ENCODE results near the gene EXOC3L2.
"Not testable (repeated sequence)": the region's sequence is repeated elsewhere in the genome, so short reads cannot be mapped to it uniquely, and the experiment has no call there.

The EXOC3L2 gene

GRCh38 chr19:45245334-45245787, at the start of gene EXOC3L2:
Gene EXOC3L2, minus strand, starts transcription at chr19:45245407. Its CDS starts 6,362 bp downstream, at chr19:45239045.
- H3K4me3 ChIP-seq (ENCODE audit: low read depth, low read length): no peak within 1 kb of the TSS

DNA sequence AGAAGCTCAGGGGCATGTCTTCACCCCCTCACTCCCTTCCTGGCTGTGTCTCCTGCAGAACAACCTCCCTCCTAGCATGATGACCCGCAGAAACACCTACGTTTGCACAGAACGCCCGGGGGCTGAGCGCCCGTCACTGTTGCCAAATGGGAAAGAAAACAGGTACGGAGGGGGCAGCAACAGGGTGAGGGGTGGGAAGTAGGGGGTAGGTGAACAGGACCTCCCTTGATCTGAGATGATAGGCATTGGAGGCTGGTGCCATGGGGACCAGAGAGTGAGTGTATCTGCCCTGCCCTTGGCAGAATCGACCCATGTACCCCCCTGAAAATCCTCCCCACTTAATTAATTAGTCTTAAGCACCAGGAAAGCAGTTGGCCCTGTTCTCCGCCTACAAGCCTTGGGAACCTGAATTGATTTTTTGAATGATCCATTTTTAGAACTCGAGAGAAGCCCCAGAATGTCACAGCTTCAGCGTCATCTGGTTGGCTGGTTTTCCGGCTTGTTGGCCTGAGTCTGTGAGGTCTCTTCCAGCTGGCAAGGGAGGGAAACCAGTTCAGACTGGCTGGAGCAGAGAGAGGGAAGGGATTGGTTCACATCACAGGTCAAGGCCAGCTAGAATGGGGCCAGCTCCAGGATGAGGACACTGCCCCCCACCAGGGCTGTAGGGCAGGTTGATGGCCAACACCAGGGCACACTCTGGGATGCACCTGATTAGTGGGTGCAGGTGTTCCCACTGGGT, 49.3 kb upstream of the EXOC3L2 start:
- H3K4me3 ChIP-seq (ENCODE audit: low read depth, low read length): no peak overlapping the region

DNA sequence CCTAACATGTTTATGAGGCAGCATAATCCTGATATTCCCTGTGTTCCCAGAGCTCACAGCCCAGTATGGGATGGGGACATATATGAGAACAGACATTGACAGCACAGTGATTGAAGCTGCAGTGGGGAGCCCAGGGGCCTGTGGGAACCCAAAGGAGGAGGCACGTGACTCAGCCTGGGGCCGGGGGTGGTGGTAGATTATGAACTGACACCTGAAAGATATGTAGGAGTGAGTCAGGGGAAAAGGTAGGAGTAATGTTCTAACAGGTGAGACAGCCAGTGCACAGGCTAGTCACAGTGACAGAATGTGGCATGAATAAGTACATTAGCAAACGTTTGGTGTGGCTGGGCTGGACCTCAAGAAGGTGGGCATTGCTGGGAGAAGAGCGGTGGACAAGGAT, 48.5 kb upstream of the EXOC3L2 start:
- H3K4me3 ChIP-seq (ENCODE audit: low read depth, low read length): no peak overlapping the region

GRCh38 chr19:45291834-45292233, 46.6 kb upstream of the EXOC3L2 start:
- H3K4me3 ChIP-seq (ENCODE audit: low read depth, low read length): no peak overlapping the region

DNA sequence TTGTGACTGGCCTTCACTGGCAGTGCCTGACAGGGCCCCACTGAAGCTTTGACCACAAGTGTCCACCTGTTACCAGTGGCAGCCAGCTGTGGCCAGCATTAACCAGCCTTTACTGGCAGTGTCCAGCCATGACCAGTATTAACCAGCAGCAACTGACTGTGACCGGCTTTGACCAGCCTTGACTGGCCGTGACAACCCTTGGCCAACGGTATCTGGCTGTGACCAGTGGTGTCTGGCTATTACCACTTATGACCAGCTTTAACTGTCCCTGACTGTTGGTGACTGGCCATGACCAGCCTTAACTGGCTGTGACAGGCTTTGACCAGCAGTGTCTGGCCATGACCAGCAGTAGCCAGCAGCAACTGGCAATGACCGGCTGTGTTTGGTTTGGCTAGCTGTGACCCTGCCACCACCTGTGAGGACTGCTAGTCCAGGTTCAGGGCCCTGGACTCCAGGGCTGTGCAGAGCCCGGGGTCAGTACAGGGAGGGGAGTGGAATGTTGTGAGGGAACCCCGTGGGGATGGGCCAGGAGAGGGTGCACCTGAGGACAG, 45.2 kb upstream of the EXOC3L2 start:
- H3K4me3 ChIP-seq (ENCODE audit: low read depth, low read length): no peak overlapping the region

DNA sequence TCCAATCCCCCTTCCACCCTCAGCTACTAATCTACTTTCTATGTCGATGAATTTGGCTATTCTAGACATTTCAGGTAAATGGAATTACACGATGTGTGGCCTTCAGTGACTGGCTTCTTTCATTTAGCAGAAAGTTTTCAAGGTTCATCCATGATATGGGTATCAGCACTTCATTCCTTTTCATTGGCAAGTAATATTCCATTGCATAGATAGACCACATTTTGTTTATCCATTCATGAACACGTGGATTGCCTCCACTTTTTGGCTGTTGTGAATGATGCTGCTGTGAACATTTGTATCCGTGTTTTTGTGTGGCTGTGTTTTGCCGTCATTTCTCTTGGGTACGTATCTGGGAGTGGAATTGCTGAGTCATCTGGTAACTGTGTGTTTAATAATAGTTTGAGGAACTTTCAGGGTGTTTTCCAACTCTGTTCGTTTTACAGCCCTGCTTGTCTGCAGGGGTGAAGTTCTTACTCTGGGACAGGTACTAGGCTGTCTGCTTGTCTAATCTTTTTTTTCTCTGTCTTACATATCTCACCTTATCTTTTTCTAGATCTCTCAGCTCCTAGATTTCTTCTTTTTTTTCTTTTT, 38.3 kb upstream of the EXOC3L2 start:
- no peak overlapping the region for H3K4me3 ChIP-seq (ENCODE audit: low read depth, low read length)

DNA sequence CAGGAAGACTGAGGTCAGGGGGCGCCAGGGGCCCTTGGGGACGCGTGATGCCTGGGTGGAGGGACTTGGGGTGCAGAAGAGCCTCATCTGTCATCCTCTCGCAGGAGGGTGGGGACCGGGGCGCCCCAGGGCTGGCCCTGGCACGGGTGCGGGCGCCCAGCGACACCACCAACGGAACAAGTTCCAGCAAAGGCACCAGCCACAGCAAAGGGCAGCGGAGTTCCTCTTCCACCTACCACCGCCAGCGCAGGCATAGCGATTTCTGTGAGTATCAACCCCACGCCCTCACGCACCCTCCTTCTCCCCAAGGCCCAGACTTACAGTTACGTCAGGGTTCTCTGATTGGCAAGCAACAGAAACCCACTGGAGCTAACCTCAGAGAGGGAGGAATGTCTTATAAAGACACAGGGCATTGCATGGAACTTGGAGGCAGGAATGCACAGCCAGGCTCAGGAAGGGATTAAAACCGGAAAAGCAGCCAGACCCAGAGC, 35.3 kb upstream of the EXOC3L2 start:
- no peak overlapping the region for H3K4me3 ChIP-seq (ENCODE audit: low read depth, low read length)

DNA sequence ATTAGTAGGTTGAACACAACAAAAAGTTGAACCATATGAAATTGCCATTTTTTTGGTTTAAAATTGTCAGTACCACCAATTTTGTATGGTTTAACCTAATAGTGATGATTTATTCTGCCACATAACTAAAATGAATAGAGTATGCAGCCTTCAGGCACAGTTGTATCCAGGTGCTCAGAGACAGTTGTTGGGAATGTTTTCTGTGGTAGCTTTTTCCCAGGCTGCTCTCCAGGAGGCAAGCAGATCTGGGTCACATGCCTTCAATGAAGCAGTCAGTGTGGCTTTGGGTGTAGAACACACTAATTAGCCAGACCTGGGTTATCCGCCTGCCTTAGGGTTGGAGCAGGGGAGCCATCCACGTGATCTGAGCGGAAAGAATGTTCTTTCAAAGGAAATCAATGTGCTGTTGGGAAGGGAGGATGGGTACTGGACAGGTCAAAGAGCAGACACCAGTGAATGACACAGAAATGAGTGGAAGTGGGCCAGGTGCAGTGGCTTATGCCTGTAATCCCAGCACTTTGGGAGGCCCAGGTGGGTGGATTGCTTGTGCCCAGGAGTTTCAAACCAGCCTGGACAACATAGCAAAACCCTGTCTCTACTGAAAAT, 34.5 kb upstream of the EXOC3L2 start:
- no peak overlapping the region for H3K4me3 ChIP-seq (ENCODE audit: low read depth, low read length)

DNA sequence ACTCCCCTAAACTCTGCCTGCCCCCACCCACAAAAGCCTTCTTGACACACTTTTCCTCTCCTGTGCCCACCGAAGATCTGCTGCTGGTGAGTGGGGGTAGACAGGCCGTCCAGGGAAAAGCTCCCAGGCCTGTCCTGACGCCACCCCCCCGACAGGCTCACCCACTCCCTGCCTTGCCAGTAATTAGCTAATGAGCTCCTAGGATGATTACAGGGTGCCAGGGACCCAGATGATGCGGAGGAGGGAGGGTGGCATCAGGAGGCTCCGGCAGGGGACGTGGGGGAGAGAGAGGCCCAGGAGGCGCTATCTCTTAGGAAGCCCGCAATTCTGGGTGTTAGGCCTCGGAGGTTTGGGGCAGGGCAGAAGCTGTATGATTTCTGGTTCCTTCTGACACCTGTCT, 32.9 kb upstream of the EXOC3L2 start:
- H3K4me3 ChIP-seq (ENCODE audit: low read depth, low read length): no peak overlapping the region

- no peak overlapping the region for H3K4me3 ChIP-seq (ENCODE audit: low read depth, low read length)
Measured at GRCh38 chr19:45276284-45276687, 31.1 kb upstream of the EXOC3L2 start.

DNA sequence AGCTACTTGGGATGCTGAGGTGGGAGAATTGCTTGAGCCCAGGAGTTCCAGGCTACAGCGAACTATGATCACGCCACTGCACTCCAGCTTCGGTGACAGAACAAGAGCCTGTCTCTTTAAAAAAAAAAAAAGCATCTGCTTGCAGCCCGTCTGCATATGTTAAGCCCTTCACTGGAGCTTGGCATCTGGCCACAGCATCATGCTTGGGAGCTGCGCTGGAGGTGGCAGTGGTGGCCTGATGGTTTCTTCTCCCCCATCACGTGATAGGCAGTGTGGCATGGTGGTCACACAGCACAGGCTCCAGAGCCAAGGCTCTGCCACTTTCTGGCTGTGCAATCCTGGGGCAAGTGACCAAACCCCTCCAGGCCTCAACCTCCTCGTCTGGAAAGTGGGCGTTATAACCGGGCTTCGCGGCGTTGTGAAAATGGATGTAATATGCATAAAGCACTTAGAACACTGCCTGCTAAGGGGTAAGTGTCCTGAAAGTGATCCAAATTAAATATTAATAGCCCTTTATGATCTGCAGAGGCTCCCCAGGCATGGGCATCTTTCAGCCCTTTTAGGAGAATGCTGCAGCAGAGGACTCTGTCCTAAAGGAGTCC, 30.3 kb upstream of the EXOC3L2 start:
- H3K4me3 ChIP-seq (ENCODE audit: low read depth, low read length): no peak overlapping the region

- no peak overlapping the region for H3K4me3 ChIP-seq (ENCODE audit: low read depth, low read length)
Measured at GRCh38 chr19:45273521-45273855, 28.3 kb upstream of the EXOC3L2 start.

DNA sequence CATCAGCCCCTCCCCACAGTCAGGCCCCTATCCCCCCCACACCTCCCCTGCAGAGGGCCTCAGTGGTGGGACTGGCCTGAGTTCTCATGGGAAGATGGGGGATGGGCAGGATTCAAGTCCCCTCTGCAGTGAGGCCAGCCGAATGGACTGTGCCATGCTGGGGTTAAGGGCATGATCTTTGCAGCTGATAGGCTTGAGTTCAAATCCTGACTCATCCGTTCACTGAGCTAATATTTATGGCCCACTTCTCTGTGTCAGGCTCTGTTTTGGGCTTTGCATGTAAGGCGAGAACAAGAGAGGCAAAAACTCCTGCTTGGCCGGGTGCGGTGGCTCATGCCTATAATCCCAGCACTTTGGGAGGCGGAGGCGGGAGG, 26.5 kb upstream of the EXOC3L2 start:
- H3K4me3 ChIP-seq (ENCODE audit: low read depth, low read length): no peak overlapping the region

- no peak overlapping the region for H3K4me3 ChIP-seq (ENCODE audit: low read depth, low read length)
Measured at GRCh38 chr19:45271098-45271734, 26.0 kb upstream of the EXOC3L2 start.

DNA sequence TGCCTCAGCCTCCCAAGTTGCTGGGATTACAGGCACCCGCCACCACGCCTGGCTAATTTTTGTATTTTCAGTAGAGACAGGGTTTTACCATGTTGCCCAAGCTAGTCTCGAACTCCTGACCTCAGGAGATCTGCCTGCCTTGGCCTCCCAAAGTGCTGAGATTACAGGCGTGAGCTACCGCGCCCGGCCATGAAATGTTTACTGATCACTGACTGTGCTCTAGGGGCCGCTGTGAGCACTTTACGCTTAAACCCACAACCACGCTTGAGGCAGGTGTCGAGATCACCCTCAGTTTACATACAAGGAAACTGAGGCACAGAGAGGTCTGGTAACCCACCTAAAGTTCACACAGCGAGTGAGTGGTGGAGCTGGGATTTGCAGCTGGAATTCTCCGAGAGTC, 24.7 kb upstream of the EXOC3L2 start:
- H3K4me3 ChIP-seq (ENCODE audit: low read depth, low read length): not testable (repeated sequence)

- H3K4me3 ChIP-seq (ENCODE audit: low read depth, low read length): no peak overlapping the region
Measured at GRCh38 chr19:45267296-45267695, 22.1 kb upstream of the EXOC3L2 start.

- H3K4me3 ChIP-seq (ENCODE audit: low read depth, low read length): no peak overlapping the region
Measured at GRCh38 chr19:45265375-45265774, 20.2 kb upstream of the EXOC3L2 start.

GRCh38 chr19:45264781-45265317, 19.6 kb upstream of the EXOC3L2 start:
- H3K4me3 ChIP-seq (ENCODE audit: low read depth, low read length): no peak overlapping the region

DNA sequence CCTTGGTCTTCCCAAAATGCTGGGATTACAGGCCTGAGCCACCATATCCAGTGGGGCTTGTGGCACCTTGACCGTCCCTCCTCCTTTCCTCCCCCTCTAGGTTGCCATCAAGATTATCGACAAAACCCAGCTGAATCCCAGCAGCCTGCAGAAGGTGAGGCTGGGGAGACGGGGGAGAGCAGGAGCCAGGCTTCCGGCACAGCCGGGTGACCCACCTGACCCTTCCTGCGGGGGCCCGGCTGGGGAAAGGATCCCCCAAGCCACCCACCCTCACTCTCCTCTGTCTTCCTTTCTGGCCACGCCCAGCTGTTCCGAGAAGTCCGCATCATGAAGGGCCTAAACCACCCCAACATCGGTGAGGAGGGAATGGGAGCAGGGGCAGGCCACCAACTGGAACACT, 17.8 kb upstream of the EXOC3L2 start:
- no peak overlapping the region for H3K4me3 ChIP-seq (ENCODE audit: low read depth, low read length)

DNA sequence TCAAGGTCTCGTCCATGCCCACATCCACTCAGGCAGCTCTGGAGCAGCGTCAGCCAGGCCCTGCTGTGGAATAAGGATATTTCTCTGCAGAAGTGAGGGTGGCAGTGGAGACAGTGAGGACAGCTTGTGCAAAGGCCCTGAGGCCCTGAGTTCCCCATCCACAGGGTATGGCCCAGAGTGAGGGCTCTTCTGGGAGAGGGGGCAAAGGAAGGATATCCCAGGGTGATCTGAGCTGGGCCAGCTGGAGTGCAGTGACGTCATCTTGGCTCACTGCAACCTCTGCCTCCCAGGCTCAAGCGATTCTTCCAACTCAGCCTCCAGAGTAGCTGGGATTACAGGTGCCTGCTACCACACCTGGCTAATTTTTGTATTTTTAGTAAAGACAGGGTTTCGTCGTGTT, 17.4 kb upstream of the EXOC3L2 start:
- H3K4me3 ChIP-seq (ENCODE audit: low read depth, low read length): no peak overlapping the region

GRCh38 chr19:45258862-45259261, 13.7 kb upstream of the EXOC3L2 start:
- no peak overlapping the region for H3K4me3 ChIP-seq (ENCODE audit: low read depth, low read length)
